Measurements from ENCODE around the gene KCNQ1OT1.

DNA sequence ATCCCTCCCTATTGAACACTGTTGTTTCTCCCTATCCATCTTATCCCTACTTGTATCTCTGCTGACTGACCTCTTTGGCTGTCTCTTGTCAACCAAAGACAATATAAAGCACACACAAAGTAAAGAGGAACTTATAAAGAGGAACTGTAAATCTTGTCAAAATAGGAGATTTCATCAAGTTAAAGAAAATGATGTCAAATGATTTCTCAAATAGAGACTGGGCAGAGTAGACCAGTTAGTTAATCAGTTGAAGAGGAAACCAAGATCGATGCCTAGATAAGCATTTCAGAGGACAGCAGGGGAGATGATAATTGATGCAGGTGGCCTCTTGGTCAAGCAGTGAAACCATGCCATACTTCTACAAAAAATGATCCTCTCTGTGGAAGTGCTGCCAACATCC is 22.7 kb downstream of the KCNQ1OT1 start:
- TF ChIP-seq GLIS3 (CRISPR knock-in tag; IDR thresholded peaks at IDR 0.05), result no peak
- TF ChIP-seq SNAI2 (CRISPR knock-in tag; IDR thresholded peaks at IDR 0.05), result no peak
- TF ChIP-seq RARB (CRISPR knock-in tag; IDR thresholded peaks at IDR 0.05), result no peak
- no peak for TF ChIP-seq ZNF565 (CRISPR knock-in tag; conservative IDR thresholded peaks at IDR 0.05; ENCODE audit: low read depth)
- TF ChIP-seq ISL1 (CRISPR knock-in tag; IDR thresholded peaks at IDR 0.05), result no peak
- TF ChIP-seq CSDC2 (CRISPR knock-in tag; IDR thresholded peaks at IDR 0.05), result no peak
- TF ChIP-seq CREB5 (CRISPR knock-in tag; IDR thresholded peaks at IDR 0.05; ENCODE audit: low read depth), result no peak
- TF ChIP-seq ZFP3 (CRISPR knock-in tag; IDR thresholded peaks at IDR 0.05), result no peak
- no peak for TF ChIP-seq POU6F1 (CRISPR knock-in tag; IDR thresholded peaks at IDR 0.05; ENCODE audit: borderline replicate concordance, low read depth)
- TF ChIP-seq BACH2 (CRISPR knock-in tag; IDR thresholded peaks at IDR 0.05; ENCODE audit: borderline replicate concordance), result no peak
- no peak for TF ChIP-seq ZC3H10 (CRISPR knock-in tag; IDR thresholded peaks at IDR 0.05)
